Endothelial cell of umbilical vein (primary cell): ENCODE measurements around the gene TADA2B.

ENCODE experiments used
- MYC ChIP-seq: IDR thresholded peaks from one replicate; pipeline ENCODE4 v1.6.1; 2011; ENCODE audit warnings: mild to moderate bottlenecking, low read depth, low read length
- POLR2AphosphoS5 ChIP-seq: IDR thresholded peaks from 2 replicates; pipeline ENCODE4 v1.6.1; 2012; ENCODE audit warnings: low read depth, mild to moderate bottlenecking, control low read depth, low read length, moderate library complexity; ENCODE audit not compliant: insufficient read depth
- TF ChIP-seq, protein P1 (sequence below), 2 donors: IDR thresholded peaks; 1 replicate in 1 of 2; 2 replicates in 1 of 2; pipeline ENCODE4 v1.5.1; 2011; ENCODE audit warnings: low read length in 2 of 2, mild to moderate bottlenecking in 2 of 2, moderate library complexity in 2 of 2, control low read depth in 1 of 2, inconsistent platforms in 1 of 2, low read depth in 1 of 2; ENCODE audit not compliant: insufficient read depth in 1 of 2; ENCODE audit errors: extremely low read depth in 1 of 2

DNA sequence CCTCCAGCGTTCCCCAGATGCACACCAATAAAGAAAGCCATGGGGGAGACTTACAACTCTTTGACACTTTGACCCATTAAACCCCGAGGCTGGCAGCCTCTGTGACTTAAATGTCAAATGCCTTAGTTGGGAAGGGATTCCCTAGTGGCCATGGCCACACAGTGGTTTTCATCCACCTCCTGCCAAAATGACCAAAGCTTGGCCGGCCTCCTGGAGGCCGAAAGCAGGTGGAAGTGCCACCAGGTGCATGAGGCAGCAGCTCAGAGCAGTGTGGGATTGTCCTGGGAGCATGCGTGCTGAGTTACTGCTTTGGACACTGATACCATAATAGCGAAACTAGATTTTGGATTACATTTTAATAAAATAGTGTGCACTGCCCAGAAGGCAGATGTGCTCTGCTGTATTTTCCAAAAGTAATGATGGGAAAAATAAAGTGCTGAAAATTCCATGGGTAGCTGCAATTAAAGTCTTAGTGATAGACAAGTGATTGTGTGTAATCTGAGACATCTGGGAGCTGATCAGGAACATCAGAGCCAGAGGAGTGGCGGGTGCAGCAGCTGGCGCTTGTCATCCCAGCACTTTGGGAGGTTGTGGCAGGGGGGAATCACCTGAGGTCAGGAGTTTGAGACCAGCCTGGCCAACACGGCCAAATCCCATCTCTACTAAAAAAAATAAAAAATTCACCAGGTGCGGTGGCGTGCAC, 39.8 kb upstream of the TADA2B start:
- TF ChIP-seq POLR2AphosphoS5 (no peak), MYC (no peak)
- TF ChIP-seq, protein P1, sequence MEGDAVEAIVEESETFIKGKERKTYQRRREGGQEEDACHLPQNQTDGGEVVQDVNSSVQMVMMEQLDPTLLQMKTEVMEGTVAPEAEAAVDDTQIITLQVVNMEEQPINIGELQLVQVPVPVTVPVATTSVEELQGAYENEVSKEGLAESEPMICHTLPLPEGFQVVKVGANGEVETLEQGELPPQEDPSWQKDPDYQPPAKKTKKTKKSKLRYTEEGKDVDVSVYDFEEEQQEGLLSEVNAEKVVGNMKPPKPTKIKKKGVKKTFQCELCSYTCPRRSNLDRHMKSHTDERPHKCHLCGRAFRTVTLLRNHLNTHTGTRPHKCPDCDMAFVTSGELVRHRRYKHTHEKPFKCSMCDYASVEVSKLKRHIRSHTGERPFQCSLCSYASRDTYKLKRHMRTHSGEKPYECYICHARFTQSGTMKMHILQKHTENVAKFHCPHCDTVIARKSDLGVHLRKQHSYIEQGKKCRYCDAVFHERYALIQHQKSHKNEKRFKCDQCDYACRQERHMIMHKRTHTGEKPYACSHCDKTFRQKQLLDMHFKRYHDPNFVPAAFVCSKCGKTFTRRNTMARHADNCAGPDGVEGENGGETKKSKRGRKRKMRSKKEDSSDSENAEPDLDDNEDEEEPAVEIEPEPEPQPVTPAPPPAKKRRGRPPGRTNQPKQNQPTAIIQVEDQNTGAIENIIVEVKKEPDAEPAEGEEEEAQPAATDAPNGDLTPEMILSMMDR (IDR thresholded peaks at IDR 0.05; ENCODE audit: extremely low read depth in 1 of 2, insufficient read depth in 1 of 2, low read depth in 1 of 2, low read length in 2 of 2), result no peak
